OCI-LY7 (cell line): ENCODE measurements around the gene SLC24A2.

Experiments used
- CTCF ChIP-seq: fragments of 200-600 bp; sonication (generic); conservative IDR thresholded peaks from 2 replicates; pipeline ENCODE4 v1.5.1; 2014; ENCODE audit warnings: mild to moderate bottlenecking, antibody characterized with exemption, low read length, moderate library complexity, mixed read lengths
- EZH2phosphoT487 ChIP-seq: fragments of 200-600 bp; sonication (generic); IDR thresholded peaks from 2 replicates; pipeline ENCODE4 v1.6.1; 2018; ENCODE audit warnings: low read depth, borderline replicate concordance, mild to moderate bottlenecking, mixed run types, antibody characterized with exemption, low read length, moderate library complexity, mixed read lengths

GRCh38 chr9:19746223-19746622 lies 42.6 kb downstream of the SLC24A2 start:
- no peak for TF ChIP-seq CTCF
- TF ChIP-seq EZH2phosphoT487, result no peak
